A673 (cell line): Measurements from ENCODE around the gene WIPF1. TPM values are rescaled to one million over a fixed set of nuclear protein-coding genes. Genes with fewer than 3 reads are reported as not detected.

Experiments used
- BruUV-seq: library from RNA; stranded (reverse); fragments of 400-500 nt; replicated peaks from 2 replicates; lab custom pipeline; 2021; lab: Mats Ljungman, UMichigan
- CTCF ChIA-PET: fragments of 300-600 bp; sonication (Branson Sonifier 250); formaldehyde crosslinking; loops from one replicate; lab custom pipeline; 2022; ENCODE audit warnings: antibody characterized with exemption; lab: Charles Lee
- POLR2A ChIA-PET: fragments of 300-600 bp; sonication (Branson Sonifier 250); formaldehyde crosslinking; loops from one replicate; lab custom pipeline; 2022; ENCODE audit warnings: antibody characterized with exemption; ENCODE audit not compliant: low non-redundant PET; lab: Charles Lee
- DNase-seq: peaks from one replicate; pipeline ENCODE4 v3.0.0-alpha.2; 2015; ENCODE audit warnings: low spot score
- H3K27ac ChIP-seq: fragments of 200-600 bp; sonication (generic); 2 replicates; pipeline ENCODE4 v1.5.1; 2016; ENCODE audit warnings: mixed run types, low read depth, mild to moderate bottlenecking, mixed read lengths, antibody characterized with exemption, low read length; ENCODE audit not compliant: poor library complexity, severe bottlenecking
- H3K27me3 ChIP-seq: fragments of 200-600 bp; sonication (generic); replicated peaks from 2 replicates; pipeline ENCODE4 v1.6.1; 2017; ENCODE audit warnings: mixed run types, low read depth, mild to moderate bottlenecking, mixed read lengths, antibody characterized with exemption, low read length; ENCODE audit not compliant: insufficient read depth, poor library complexity
- H3K36me3 ChIP-seq: fragments of 200-600 bp; sonication (generic); 2 replicates; pipeline ENCODE4 v1.6.1; 2016; ENCODE audit warnings: mixed run types, mild to moderate bottlenecking, mixed read lengths, antibody characterized with exemption, low read length; ENCODE audit not compliant: insufficient read depth, poor library complexity, severe bottlenecking
- H3K4me1 ChIP-seq: fragments of 200-600 bp; sonication (generic); 2 replicates; pipeline ENCODE4 v1.6.1; 2017; ENCODE audit warnings: mixed run types, mild to moderate bottlenecking, mixed read lengths, antibody characterized with exemption, low read length; ENCODE audit not compliant: insufficient read depth, poor library complexity, severe bottlenecking
- H3K4me3 ChIP-seq: fragments of 200-600 bp; sonication (generic); 2 replicates; pipeline ENCODE4 v1.5.1; 2016; ENCODE audit warnings: low read depth, mixed run types, mild to moderate bottlenecking, mixed read lengths, low read length; ENCODE audit not compliant: poor library complexity, severe bottlenecking
- H3K9me3 ChIP-seq: fragments of 200-600 bp; sonication (generic); 2 replicates; pipeline ENCODE4 v1.6.1; 2016; ENCODE audit warnings: mixed run types, low read depth, mild to moderate bottlenecking, mixed read lengths, antibody characterized with exemption, low read length; ENCODE audit not compliant: poor library complexity, severe bottlenecking
- CTCF ChIP-seq: fragments of 300-800, 200-600 bp; sonication (generic); conservative IDR thresholded peaks from 2 replicates; pipeline ENCODE4 v1.5.1; 2017; ENCODE audit warnings: low read depth, mild to moderate bottlenecking, antibody characterized with exemption, low read length, moderate library complexity, mixed read lengths
- EZH2 ChIP-seq: fragments of 200-600 bp; sonication (generic); IDR thresholded peaks from 2 replicates; pipeline ENCODE4 v1.6.1; 2017; ENCODE audit warnings: borderline replicate concordance, low read depth, mild to moderate bottlenecking, mixed read lengths, antibody characterized with exemption, low read length; ENCODE audit not compliant: poor library complexity, severe bottlenecking
- intact Hi-C: fragments of 100-400 bp; cut with micrococcal nuclease; formaldehyde crosslinking; loops from one replicate; pipeline ENCODE4 v1.10.0; 2022; ENCODE audit not compliant: unreplicated experiment
- total RNA-seq: library from RNA; stranded (reverse); gene quantifications from 2 replicates; pipeline ENCODE4 v1.2.3, GENCODE V29; 2021

Gene WIPF1
- total RNA-seq, 1 experiment from 2014 or later: 1.1 TPM

GRCh38 chr2:174586418-174587295 lies 10.9 kb downstream of the WIPF1 start:
- DNase-seq: no peak
- H3K4me1 ChIP-seq: peaks cover 1% of the 10 kb centered on the region
- no peaks in the 10 kb centered on the region for H3K9me3 ChIP-seq
- ChIA-PET POLR2A (no interaction called here), CTCF (no interaction called here)
- no peak overlapping the region for H3K27ac ChIP-seq
- TF ChIP-seq EZH2: no peak
- TF ChIP-seq CTCF: no peak
- intact Hi-C loops: no loop called here
- no TSS peak for BruUV-seq
- H3K36me3 ChIP-seq: no peaks in the 10 kb centered on the region
- no peak overlapping the region for H3K4me3 ChIP-seq
- H3K27me3 ChIP-seq: no peaks in the 10 kb centered on the region

DNA sequence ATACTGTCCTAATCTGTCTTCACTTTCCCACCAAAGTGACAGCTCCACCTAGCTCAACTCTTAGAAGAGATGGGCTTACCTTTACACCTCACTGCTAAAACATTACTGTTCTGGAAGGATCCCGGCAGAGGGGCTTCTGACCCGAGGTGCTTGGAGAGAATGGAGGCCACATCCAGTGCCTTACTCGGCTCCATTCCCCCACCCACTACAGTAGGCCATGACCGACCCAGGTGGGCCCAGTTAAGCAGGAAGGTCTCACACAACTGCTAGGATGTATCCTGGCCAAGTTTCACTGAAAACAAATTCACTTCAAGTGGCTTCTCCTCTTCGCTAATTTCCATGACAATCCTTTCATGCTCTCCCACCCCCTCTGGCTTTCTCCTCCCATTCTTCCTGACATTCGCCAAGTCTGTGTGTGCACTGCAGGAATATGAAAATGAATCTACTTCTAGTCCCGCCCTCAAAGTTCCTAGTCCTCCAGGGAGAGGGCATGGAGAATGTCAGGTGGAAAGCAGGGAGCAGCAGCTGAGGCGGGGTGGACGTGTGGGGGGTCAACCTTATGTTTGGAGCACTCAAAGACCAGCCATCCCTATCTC lies 11.8 kb downstream of the WIPF1 start:
- Histone ChIP-seq H3K9me3 (no peaks in the 10 kb centered on the region), H3K4me3 (no peak overlapping the region), H3K36me3 (no peaks in the 10 kb centered on the region), H3K27me3 (no peaks in the 10 kb centered on the region), H3K27ac (no peak overlapping the region), H3K4me1 (no peaks in the 10 kb centered on the region)
- intact Hi-C loops: no loop called here
- POLR2A ChIA-PET: no interaction called here
- CTCF ChIA-PET: no interaction called here
- BruUV-seq: no TSS peak
- TF ChIP-seq CTCF: no peak
- TF ChIP-seq EZH2: no peak
- no peak for DNase-seq

GRCh38 chr2:174585146-174585545 lies 12.5 kb downstream of the WIPF1 start:
- no peaks in the 10 kb centered on the region for H3K36me3 ChIP-seq
- H3K27ac ChIP-seq: no peak overlapping the region
- H3K9me3 ChIP-seq: no peaks in the 10 kb centered on the region
- intact Hi-C loops: no loop called here
- DNase-seq: no peak
- no peak overlapping the region for H3K4me3 ChIP-seq
- BruUV-seq: no TSS peak
- no peak for TF ChIP-seq EZH2
- TF ChIP-seq CTCF: no peak
- ChIA-PET POLR2A (no interaction called here), CTCF (no interaction called here)
- H3K4me1 ChIP-seq: no peaks in the 10 kb centered on the region
- no peaks in the 10 kb centered on the region for H3K27me3 ChIP-seq
